ENCODE measurements around the gene TRPM3.
"Not testable (repeated sequence)": the region's sequence is repeated elsewhere in the genome, so short reads cannot be mapped to it uniquely, and the experiment has no call there.

Gene TRPM3

DNA sequence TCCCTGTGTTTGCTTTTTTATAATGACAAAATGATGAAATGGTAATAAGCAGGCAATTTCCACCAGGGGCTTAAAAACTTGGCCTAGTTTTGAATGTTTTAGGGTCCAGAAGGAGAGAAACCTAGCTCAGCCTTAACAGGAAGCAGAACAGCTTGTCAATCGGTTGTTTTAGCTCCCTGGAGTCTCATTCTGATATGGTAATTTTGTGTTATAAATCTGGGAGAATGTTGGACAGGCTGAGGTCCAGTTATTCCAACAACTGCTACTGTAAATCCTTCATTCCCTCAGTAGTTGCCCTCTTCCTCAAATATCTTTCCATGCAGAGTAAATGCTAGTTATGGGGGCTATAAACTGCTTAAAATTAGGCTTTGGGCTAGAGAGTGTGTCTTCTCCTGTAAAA lies 397.4 kb downstream of the TRPM3 start:
- DNase-seq = not testable (repeated sequence)

DNA sequence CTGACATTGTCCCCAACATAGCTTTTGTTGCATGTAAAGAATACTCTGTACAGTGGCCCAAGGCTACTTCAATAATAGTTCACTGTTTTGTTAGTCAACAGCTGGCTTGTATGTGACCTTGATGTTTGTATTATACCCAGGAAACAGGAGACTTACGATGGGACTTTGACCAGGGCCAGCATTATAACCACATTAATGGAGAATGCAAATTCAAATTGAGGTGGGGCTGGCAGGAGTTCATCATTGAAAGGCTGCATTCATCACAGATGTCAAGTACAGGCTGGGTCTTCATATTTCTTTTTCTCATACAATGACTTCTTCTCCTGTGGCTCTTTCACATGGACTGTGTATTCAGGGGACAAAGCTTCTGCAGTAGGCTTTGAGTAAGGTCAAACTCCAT lies 414.6 kb downstream of the TRPM3 start:
- DNase-seq = not testable (repeated sequence)

DNA sequence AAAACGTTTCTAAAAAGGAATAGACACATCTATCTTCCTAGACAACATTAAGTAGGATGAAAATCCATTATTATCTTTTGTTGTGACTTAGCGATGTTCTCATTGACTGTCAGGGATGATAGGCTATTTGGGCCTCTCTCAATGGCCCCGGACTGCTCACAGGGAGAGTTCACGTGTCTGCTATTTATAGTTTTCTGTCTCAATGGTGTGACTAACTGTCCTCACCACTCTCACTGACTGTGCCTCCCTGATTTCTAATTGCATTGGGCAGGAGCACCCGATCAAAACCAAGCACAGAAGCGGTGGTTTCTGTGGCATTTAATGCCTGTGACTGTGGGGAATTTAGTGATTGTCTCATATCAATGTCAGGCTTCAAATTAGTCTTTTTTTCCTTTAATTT lies 420.3 kb downstream of the TRPM3 start:
- no peak for DNase-seq

DNA sequence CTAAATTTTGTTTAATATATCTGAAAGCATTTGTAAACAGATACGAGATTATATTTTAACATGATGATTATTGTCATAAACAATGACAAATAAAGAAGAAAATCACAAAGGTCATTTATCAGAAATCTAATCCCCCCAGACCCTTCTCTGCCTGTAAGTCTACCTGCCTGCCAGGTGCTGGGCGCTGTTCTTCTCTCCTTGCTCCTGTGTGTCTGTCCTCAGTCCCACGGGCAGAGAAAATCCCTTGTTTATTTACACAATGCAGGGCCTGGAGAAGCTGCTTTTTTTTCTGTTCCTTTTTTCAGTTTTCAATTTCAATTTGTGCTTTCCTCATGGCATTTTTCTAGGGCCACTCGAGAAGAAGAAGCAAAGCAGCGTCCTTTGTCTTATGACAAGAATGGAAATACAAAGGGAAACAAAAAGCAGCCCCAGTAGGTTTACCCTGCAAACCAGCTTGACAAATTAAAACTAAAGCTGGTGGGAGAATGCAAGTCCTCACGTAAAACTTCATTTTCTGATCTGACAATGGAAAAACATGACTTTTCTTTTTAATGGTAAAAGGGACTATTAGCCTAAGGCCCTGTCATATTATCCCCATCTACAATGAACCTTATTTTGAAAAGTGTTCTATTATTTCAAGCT lies 424.6 kb downstream of the TRPM3 start:
- DNase-seq = no peak

DNA sequence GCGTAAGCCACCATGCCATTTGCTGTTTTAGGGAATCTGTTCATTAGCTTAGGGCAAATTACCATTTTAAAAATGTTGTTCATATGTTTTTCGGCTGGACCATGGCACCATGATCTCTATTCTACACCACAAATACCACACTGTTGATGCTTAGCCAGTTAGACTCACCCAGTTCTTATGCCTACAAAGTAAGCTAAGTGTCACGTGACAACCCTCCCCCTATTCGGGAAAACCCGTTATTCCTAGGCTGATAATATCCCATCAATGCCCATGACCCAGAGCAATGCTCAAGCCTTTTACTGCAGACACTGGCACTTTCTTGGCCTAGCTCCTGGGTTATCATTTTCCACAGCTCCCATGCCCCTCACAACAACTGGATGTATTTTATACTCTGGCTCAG lies 426.7 kb downstream of the TRPM3 start:
- no peak for DNase-seq

DNA sequence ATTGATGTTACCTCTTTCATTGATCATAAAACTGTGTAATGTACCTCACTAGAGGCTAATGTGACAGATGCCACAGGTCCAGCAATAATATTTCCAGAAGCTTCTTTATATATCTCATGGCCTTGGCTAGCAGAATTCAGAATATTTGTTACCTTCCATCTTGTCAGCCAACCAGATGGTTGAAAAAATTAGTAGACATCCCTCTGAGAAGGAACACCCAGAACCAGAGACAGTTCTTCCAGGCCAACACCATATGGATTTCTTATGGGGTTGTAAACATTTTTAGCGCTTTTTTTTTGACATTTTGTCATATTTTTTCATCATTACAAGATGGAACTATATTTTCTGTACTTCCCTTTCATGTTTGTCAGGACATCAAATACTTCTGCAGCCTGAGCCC lies 428.2 kb downstream of the TRPM3 start:
- DNase-seq = no peak

DNA sequence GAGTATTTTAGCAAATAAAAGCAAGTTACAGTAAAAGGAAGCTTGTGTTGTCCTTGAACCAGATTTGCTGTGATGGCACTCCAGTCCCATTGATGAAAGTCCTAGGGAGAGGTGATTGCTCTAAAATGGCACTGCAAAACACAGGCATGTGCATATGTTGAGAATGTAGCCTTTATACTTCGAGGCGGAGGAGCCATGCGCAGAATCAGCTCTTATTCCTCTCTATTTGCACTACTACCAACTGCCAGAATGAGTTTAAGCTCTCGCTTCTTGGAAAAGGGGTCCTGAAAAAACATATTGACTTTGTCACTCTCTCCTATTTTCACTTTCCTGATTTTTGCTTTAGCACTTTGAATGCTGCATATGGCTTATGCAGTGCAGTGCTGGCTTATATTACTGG lies 429.0 kb downstream of the TRPM3 start:
- no peak for DNase-seq

DNA sequence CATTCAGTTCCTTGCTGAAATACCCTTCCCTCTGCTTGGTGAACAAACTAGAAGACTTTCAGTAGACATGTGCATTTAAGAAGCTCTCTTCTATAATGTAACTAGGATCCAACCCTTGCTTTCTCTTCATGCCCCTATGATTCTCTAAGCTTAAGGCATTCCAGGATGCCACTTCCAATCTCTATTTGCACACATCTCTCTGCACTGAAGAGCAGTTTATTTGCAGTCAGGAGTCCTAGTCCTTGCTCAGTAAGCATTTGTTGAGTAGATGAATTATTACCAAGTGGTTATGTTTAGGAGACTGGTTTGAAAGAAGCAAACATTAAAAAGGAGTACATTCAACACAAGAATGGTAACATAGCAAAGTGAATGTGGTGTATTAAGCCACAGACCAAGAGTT lies 432.7 kb downstream of the TRPM3 start:
- no peak for DNase-seq

DNA sequence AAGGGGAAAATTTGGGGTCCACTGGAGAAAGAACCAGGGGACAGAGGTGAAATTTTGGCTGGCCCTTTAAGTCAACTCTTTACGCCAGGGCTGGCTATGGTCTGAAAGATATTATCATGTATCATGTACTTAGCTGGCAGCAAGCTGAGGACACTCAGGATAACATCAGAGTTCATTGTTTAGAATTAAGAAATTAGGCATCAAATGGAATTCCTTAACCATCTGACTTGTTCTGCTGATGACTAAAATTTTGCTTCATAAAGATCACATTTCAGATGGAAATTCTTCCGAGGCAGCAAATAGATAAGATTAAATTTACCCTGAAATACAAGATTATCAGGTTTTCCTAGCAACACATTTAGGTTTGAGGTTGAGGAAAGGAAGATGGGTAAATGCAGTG lies 437.6 kb downstream of the TRPM3 start:
- no peak for DNase-seq

DNA sequence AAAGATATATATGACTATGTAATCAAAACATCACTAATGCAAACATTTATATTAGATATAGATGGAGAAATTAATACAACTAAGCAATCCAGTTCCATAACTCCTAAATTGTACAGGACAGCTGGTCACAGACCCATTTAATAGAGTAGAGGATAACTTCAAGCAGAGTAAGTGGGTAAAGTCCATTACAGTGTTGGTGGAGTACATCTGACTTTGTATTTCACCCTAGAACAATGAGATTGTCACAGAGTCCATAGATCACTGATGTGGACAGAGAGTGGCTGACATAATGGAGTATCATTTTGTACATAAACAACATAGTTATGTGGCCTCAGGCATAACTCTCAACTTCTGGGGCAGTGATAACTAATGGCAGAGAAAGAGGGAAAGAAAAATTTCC lies 439.1 kb downstream of the TRPM3 start:
- DNase-seq = no peak

DNA sequence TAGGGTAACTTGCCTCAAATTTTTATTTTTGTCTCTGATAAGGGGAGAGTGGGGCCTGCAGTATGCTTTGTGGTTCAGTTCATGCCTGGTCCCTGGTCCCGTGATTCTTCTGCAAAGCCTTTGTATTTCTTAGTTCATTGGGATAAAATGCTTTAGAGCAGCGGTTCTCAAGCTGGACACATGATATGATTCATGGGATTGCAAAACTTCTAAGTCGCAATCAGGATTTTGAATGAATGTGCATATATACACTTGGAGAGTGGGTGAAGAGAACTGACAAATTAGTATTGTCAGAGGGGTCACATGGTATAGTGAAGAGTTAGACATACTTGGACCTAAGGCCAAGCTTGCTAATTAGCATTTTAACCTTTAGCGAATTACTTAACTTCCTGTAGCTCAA lies 441.6 kb downstream of the TRPM3 start:
- no peak for DNase-seq

DNA sequence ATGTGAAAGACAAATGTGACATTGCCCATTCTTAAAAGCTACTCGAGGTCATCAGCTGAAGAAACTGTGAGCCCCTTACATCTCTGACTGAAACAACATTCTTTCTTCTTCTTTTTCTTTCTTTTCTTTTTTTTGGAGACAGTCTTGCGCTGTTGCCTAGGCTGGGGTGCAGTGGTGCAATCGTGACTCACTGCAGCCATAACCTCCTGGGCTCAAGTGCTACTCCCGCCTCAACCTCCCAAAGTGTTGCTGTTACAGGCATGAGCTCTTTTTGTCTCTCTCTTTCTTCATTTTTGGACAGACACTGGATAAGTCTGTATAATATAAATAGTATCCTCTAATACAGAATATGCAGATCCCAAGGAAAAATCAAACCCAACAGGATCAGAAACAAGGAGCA lies 443.3 kb downstream of the TRPM3 start:
- no peak for DNase-seq

DNA sequence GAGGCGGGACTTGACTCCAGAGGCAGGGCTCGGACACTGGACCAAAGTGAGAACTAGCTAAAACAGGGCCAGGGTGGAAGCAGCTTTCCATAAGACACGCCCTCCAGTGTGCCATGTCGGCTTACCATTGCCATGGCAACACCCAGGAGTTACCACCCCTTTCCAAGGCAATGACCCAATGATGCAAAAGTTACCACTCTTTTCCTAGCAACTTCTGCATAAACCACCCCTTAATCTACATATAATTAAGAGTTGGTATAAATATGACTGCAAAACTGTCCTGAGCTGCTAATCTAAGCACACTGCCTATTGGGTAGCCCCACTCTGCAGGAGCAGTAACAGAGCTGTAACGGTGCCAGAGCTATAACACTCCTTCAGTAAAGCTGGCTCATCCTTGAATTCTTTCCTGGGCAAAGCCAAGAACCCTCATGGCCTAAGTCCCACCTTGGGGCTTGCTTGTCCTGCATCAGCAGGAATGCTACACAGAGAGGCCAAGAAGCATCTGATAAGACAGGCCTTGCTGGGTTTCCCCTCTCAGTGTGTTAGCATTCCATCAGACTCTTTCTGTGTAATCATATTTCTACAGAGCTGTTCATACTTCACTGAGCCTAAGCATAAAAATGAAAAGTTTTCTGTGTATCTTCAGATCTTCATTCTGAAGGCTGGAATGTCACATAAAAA lies 444.2 kb downstream of the TRPM3 start:
- DNase-seq = no peak

DNA sequence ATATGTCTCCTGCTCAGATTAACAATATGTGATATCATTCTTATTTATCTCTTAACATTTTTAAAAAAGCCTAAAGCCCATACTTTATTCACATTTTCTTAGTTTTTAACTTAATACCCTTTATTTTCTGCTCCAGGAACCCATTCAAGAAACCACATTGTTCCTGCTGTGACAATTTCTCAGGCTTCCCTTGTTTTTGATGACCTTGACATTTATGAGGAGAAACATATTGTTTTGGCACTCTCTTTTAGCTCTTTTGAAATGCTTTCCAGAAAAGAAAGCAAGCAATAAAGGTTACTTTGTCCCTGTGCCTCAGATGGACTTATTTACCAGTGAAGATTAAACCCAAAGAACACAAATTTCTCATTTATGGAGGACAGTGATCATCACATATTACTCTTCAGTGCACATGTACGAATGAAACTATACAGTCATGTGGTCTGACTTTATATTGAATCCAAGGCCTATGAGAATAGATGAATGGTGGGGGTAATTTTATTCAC lies 445.5 kb downstream of the TRPM3 start:
- no peak for DNase-seq

DNA sequence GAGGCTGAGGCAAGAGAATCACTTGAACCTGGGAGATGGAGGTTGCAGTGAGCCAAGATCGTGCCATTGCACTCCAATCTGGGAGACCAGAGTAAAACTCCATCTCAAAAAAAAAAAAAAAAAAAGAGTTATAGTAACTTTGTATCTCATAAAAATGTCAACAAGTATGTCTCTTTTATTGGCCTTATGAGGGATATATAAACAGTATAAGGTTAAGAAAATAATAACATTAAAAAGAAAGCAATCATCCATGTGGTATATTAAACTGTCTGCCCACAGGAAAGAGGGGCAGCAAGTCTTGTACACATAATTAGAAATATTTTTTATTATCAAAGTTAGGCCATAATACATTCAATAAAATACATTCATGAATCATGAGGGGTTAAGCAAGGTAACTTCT lies 447.6 kb downstream of the TRPM3 start:
- no peak for DNase-seq

DNA sequence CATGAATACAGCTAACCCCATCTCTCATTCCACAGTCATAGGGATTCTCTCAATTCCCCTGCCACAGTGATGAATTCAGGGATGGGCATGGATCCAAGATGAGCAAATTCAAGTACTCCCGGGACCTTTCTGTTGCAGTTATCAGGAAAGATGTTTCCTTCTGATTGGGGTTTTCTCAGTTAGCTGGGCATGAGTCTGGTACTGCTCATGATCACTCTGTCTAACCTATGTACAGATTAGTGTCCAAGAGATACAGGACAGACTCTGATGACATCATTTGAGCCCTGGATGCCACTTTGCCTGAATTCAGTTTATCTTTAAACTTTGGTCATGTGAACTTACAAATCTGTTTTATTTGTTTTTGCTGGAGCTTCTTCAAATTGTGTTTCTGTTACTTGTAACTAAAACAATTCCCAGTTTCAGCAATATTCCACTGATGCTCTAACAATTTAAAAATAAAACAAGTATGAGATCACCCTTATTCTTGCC lies 449.2 kb downstream of the TRPM3 start:
- DNase-seq = no peak

DNA sequence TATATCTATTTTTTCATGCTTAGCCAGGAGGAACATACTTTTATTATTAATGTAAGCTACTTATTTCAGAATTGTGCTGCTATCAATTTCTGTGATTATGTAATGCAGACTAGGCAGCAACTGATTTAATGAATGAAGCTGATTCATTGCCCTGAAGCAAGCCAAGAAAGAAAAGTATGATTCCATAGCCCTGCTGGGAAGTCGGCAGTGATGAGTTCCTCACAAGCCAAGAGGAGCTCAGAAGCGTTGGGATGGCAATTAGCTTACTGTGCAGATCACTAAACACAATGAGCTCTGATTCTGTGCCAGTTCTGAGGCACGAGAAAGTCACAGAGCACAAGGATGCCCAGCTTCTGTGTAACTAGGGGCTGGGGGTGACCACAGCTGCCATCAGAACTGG lies 452.7 kb downstream of the TRPM3 start:
- peak; percentile 68 for DNase-seq

DNA sequence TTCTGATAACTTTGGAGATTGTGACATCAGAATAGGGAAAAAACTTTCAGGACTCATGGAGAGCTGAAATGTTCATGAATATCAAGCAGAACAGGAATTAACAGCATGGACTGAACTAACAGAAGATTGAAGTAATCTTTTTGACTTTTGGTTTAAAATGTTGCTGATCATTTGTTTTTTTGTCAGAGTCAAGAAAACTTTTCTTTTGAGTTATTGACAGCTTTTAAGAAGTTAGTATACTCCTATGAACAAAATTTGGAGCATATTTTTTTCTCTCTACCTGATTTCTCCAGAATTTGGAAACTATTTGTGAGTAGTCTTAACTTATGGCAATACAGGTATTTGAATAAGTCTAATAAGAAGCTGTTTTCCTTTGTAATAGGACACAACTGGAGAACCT lies 462.7 kb downstream of the TRPM3 start:
- no peak for DNase-seq

DNA sequence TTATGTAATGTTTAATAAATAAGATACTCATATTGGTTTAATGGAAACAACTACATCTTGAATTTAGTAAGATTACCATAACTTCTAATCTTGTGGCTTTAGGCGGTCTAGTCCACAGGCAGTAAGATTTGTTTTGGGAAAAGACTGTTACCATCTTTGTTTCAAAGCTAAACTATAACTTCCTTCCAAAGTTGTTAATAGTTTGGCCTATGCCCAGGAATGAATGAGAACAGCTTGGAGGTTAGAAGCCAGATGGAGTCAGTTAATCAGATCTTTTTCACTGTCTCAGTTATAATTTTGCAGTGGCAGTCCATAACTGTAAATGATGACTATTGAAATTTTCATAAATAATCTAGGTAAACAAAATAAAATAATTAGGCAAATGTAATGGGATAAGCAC lies 465.1 kb downstream of the TRPM3 start:
- peak; percentile 45 for DNase-seq

DNA sequence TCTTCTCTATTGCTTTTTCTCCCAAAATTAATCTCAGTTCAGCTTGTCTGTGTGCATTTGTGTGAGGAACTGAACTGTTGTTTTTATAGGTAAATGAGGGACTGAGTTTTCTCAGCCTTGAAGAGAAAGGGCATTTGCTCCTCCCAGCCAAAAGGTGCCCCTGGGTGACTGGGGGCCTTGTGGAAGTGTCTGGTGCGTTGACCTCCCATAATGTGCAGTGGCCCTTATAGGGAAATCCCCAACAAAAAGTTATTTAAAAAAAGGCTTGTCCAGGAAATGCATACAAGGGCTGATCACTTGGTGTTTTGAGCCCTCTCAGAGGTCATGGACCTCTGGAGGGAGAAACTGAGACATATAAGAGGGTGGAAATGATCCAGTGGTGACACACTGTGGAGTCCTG lies 467.3 kb downstream of the TRPM3 start:
- no peak for DNase-seq

DNA sequence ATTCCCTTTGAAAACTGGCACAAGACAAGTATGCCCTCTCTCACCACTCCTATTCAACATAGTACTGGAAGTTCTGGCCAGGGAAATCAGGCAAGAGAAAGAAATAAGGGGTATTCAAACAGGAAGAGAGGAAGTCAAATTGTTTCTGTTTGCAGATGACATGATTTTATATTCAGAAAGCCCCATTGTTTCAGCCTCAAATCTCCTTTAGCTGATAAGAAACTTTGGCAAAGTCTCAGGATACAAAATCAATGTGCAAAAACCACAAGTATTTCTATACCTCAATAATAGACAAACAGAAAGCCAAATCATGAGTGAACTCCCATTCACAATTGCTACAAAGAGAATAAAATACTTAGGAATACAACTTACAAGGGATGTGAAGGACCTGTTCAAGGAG lies 476.8 kb downstream of the TRPM3 start:
- DNase-seq = not testable (repeated sequence)

DNA sequence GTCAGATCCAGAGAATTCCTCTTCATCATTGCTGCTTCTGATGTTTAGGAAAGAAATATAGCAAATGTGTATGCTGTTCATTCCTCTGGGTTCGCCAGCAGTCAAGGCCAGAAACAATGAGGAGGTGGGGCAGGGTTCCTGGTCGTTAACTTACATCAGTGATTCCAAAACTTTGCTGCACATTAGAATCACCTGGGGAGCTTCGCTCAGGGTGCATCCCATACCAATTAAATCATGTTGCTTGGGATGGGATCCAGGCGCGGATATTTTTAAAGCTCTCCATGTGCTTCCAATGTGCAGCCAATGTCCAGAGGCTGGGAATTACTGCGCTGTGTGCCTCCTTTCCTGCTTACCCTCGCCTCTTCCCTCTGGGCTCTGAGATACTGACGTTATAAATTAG lies 479.1 kb downstream of the TRPM3 start:
- DNase-seq = no peak

DNA sequence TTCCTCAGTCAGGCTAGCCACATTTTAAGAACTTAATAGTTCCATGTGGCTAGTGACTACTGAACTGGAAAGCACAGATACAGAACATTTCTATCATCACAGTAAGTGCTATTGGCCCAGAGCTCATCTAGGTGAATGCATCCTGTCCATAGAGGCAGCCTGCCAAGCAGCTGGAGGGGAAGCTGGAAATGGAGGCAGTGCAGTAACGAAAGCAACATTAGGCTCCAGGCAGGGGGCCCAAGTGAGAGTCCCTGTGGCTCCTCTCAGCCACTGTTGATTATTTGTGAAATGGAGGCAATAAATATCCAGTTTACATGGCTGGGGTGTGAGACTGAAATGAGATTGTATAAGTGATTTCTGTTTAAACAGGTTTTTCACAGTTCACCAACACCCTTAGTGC lies 479.8 kb downstream of the TRPM3 start:
- DNase-seq = no peak

DNA sequence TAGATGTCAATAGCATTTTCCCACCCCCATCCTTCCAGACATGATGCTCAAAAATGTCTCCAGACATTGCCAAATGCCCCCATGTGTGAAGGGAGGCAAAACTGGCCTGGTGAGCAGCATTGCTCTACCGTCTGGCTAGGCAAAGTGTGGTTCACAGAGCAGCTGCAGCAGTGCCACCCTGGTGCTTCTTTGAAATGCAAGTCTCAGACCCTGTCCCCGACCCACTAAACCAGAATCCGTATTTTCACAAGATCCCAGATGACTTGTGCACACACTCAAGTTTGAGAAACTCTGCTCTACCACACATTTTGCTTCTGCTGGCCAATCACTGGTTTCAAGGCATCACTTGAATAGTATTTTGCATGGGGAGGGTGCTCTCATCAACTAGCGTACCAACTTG lies 480.4 kb downstream of the TRPM3 start:
- no peak for DNase-seq

Data from NCI-H446 treated with DMSO at 0.1 percent for 48 hours (cell line).